IPS-15b (cell line): Measurements from ENCODE around the gene ARHGEF17.

ENCODE experiments used
- H3K27me3 ChIP-seq: one replicate; pipeline ENCODE4 v1.6.1; 2013; ENCODE audit warnings: low read length; ENCODE audit not compliant: control insufficient read depth, insufficient read depth
- H3K36me3 ChIP-seq: one replicate; pipeline ENCODE4 v1.6.1; 2013; ENCODE audit warnings: low read length; ENCODE audit not compliant: control insufficient read depth, insufficient read depth
- H3K4me1 ChIP-seq: one replicate; pipeline ENCODE4 v1.6.1; 2013; ENCODE audit warnings: mild to moderate bottlenecking, low read length; ENCODE audit not compliant: control insufficient read depth, insufficient read depth
- H3K4me3 ChIP-seq: one replicate; pipeline ENCODE4 v1.5.1; 2013; ENCODE audit warnings: low read depth, low read length
- H3K9ac ChIP-seq: one replicate; pipeline ENCODE4 v1.6.1; 2013; ENCODE audit warnings: low read depth, mild to moderate bottlenecking, low read length
- H3K9me3 ChIP-seq: one replicate; pipeline ENCODE4 v1.6.1; 2013; ENCODE audit warnings: mild to moderate bottlenecking, low read length; ENCODE audit not compliant: control insufficient read depth, insufficient read depth

Gene ARHGEF17

GRCh38 chr11:73274722-73275380 lies 33.2 kb upstream of the ARHGEF17 start:
- no peaks in the 10 kb centered on the region for H3K36me3 ChIP-seq
- no peaks in the 10 kb centered on the region for H3K4me1 ChIP-seq
- no peaks in the 10 kb centered on the region for H3K27me3 ChIP-seq
- no peak overlapping the region for H3K9ac ChIP-seq
- H3K9me3 ChIP-seq, result no peaks in the 10 kb centered on the region
- no peak overlapping the region for H3K4me3 ChIP-seq

GRCh38 chr11:73275381-73275750 lies 32.7 kb upstream of the ARHGEF17 start:
- Histone ChIP-seq H3K4me3 (no peak overlapping the region), H3K9ac (no peak overlapping the region), H3K36me3 (no peaks in the 10 kb centered on the region), H3K4me1 (no peaks in the 10 kb centered on the region), H3K27me3 (no peaks in the 10 kb centered on the region), H3K9me3 (no peaks in the 10 kb centered on the region)

DNA sequence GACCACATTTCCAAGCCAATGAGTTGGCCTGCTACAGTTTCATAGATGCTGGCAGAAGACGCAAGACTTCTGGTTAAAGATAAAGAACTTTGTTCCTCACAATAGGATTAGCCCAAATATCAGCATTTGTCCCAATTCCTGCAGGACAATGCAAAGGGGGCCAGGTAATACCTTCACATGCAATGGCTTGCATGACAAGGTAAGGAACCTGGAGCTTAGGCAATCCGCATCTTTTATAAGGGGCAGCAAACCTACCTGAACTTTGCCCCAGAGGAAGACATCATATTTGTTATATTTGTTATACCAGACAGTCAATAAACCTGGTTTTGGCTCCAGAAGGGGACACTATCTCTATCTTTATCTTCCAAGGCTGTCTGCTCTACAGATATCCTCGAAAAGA lies 30.6 kb upstream of the ARHGEF17 start:
- H3K4me1 ChIP-seq, result no peaks in the 10 kb centered on the region
- H3K4me3 ChIP-seq, result no peak overlapping the region
- H3K27me3 ChIP-seq, result no peaks in the 10 kb centered on the region
- no peaks in the 10 kb centered on the region for H3K9me3 ChIP-seq
- no peak overlapping the region for H3K9ac ChIP-seq
- H3K36me3 ChIP-seq, result no peaks in the 10 kb centered on the region

DNA sequence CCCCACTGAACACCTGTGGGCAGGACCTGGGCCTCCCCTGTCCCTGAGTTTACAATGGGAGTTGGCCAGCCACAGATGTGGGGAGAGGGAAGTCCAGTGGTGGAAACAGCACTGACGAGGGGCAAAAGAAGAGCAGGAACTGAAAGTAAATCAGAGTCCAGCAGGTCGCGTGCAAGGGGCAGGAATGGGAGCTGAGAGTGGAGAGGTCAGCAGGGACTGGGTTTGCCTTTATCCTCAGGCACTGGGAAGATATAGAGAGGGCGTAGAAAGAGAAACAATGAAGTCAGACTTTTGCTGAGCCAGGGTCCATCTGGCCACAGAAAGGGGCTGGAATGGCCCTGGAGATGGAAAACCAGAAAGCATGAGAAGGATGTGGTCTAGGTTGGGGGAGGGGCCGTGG lies 27.4 kb upstream of the ARHGEF17 start:
- no peak overlapping the region for H3K4me3 ChIP-seq
- no peaks in the 10 kb centered on the region for H3K27me3 ChIP-seq
- no peaks in the 10 kb centered on the region for H3K36me3 ChIP-seq
- H3K9me3 ChIP-seq, result no peaks in the 10 kb centered on the region
- H3K9ac ChIP-seq, result no peak overlapping the region
- H3K4me1 ChIP-seq, result no peaks in the 10 kb centered on the region

DNA sequence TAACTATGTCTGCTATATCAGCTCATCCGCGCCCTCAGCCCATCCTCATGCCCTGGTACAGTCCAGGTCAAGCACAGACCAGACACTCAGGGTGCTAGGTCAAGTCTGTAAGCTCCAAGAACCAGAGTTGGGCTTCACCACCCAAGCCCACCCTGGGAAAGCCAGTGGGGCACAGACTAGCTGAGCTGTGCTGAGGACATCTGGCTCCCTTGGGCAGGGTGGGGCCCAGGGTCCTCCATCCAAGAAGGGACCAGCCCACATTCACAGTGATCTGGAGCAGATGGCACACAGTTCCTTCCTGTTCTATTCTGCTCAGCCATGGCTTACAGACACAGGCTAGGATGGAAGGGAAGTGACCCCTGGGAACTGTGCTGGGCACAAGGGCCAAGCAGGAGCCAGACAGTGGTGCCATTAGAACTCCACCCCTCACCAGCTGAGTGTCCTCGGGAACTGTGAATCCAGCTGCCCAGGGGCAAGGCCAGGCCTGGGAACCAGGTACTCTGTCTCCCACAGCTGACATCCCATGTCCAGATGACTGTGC lies 26.8 kb upstream of the ARHGEF17 start:
- H3K9me3 ChIP-seq, result no peaks in the 10 kb centered on the region
- no peaks in the 10 kb centered on the region for H3K27me3 ChIP-seq
- H3K4me3 ChIP-seq, result no peak overlapping the region
- no peaks in the 10 kb centered on the region for H3K4me1 ChIP-seq
- no peak overlapping the region for H3K9ac ChIP-seq
- no peaks in the 10 kb centered on the region for H3K36me3 ChIP-seq

DNA sequence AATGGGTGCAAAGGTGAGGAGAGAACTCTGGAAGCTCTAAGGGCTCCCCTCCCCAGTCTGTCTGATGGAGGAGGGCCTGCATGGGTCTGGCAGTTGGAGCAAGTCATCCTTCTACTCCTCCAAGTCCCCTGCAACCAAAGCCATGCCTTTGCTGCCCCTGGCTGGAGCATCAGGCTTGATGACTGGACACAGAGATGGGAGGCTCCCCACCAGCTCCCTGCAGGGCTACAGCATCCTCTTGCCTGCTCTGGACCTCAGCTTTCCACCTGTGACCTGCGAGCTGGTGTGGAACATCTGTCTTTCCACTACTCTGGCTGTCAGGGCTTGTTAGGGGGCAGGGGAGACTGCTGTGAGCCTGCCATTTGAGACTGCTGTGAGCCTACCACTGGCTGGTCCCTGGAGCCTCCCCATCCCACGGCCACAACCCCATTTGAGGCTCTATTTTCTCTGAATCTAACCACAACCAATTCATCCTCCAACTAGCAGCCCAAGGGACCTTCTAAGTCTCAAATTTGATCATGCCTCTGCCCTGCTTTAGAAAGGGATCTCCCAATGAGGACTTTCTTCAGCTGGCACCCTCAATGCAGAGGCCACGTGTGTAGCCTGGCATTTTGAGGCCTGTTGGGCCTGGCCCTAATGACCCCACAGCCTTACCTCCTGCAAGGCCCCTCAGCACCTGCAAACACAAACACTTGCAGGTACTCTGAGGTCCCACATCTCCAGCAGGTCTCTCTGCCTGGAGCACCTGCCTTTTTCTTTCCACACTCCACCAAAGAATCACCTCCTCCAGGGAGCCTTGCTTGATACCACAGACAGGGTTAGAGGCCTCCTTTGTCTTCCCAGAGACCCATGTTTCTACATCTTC lies 26.0 kb upstream of the ARHGEF17 start:
- Histone ChIP-seq H3K9ac (no peak overlapping the region), H3K4me3 (no peak overlapping the region), H3K9me3 (no peaks in the 10 kb centered on the region), H3K36me3 (no peaks in the 10 kb centered on the region), H3K4me1 (no peaks in the 10 kb centered on the region), H3K27me3 (no peaks in the 10 kb centered on the region)

DNA sequence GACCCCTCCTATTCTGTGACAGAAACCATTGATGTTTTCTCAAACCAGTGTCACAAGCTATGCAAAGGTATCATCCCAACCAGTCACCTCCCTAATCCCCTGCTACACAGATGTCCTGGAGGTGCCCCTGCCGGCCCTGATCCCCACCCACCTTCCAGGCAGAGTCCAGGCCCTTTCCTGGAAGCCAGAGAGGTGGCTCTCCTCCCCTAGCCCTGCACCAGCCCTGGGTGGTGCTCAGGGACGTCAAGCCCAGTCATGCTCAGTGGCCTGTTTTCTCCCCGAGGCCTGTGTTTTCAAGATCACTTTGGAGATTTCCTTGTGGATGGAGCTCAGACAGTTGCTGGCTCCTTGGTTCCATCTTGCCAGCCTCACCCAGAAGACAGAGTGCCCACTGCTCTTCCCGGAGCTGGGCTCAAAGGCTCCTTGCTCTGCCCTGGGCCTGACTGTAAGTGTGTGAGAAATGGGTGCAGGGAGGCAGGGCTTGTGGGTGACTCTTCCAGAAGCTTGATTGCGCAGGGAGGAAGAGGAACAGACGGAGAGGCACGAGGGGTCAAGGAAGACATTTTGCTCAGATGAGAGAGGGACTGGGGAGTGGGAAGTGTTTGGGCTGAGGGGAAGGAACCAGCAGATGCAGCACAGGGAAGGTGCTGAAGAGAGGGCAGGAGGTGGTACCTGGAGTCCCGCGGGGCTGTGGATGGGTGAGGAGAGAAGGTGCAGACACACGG lies 24.6 kb upstream of the ARHGEF17 start:
- Histone ChIP-seq H3K4me3 (no peak overlapping the region), H3K9ac (no peak overlapping the region), H3K9me3 (no peaks in the 10 kb centered on the region), H3K27me3 (no peaks in the 10 kb centered on the region), H3K36me3 (no peaks in the 10 kb centered on the region), H3K4me1 (no peaks in the 10 kb centered on the region)

GRCh38 chr11:73284106-73284505 lies 24.0 kb upstream of the ARHGEF17 start:
- no peaks in the 10 kb centered on the region for H3K9me3 ChIP-seq
- H3K4me1 ChIP-seq, result no peaks in the 10 kb centered on the region
- no peaks in the 10 kb centered on the region for H3K27me3 ChIP-seq
- no peak overlapping the region for H3K4me3 ChIP-seq
- H3K9ac ChIP-seq, result no peak overlapping the region
- H3K36me3 ChIP-seq, result no peaks in the 10 kb centered on the region

GRCh38 chr11:73285721-73286120 lies 22.4 kb upstream of the ARHGEF17 start:
- H3K4me1 ChIP-seq, result no peaks in the 10 kb centered on the region
- no peaks in the 10 kb centered on the region for H3K27me3 ChIP-seq

GRCh38 chr11:73286240-73286810 lies 21.8 kb upstream of the ARHGEF17 start:
- H3K9me3 ChIP-seq, result no peaks in the 10 kb centered on the region
- no peaks in the 10 kb centered on the region for H3K27me3 ChIP-seq
- H3K4me3 ChIP-seq, result no peak overlapping the region
- no peaks in the 10 kb centered on the region for H3K4me1 ChIP-seq
- H3K9ac ChIP-seq, result no peak overlapping the region
- no peaks in the 10 kb centered on the region for H3K36me3 ChIP-seq

More at GRCh38 chr11:73285721-73286120, 22.4 kb upstream of the ARHGEF17 start:
- H3K9ac ChIP-seq, result no peak overlapping the region
- no peak overlapping the region for H3K4me3 ChIP-seq
- no peaks in the 10 kb centered on the region for H3K36me3 ChIP-seq
- no peaks in the 10 kb centered on the region for H3K9me3 ChIP-seq

DNA sequence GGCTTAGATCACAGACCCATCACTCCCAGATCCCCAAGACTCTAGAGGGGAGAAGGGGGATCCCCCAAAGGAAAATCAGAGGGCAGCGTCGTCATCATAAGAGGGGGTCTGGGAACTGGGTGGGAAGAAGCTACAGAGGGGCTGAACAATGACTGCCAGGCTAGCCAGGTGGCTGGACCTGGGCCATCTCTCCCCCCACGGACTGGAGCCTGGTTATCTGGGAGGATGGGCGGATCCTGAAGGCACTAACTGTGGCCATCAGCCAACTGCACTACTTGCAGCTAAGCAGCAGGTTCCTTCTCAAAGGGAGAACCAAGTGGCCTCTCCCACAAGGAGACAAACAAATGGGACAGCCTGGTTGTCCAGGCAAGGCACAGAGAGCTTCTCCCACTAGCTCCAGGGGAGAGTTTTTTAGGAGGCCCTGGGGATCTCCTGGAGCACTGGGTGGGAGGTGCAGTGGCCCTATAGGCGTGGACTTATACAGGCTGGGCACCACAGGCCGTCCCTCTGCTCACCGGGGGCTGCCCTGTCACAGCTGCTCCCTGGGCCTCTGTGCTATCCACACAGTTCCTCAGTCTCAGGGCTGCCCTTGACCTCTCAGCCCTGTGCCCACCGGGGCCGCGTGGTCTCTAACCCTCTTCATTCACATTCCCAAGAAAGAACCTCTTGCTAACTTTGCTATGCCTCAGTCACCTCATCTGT lies 20.5 kb upstream of the ARHGEF17 start:
- H3K9ac ChIP-seq, result no peak overlapping the region
- no peaks in the 10 kb centered on the region for H3K27me3 ChIP-seq
- no peaks in the 10 kb centered on the region for H3K36me3 ChIP-seq
- H3K9me3 ChIP-seq, result no peaks in the 10 kb centered on the region
- no peak overlapping the region for H3K4me3 ChIP-seq
- no peaks in the 10 kb centered on the region for H3K4me1 ChIP-seq
